HG03039 (cell line): ENCODE results near the gene BICDL2.
A peak's percentile ranks its signal among the peaks of the same experiment; 100 is the strongest.
"Not testable (repeated sequence)": the region's sequence is repeated elsewhere in the genome, so short reads cannot be mapped to it uniquely, and the experiment has no call there.

ENCODE experiments used
- ATAC-seq: cut with Tn5 transposase; IDR thresholded peaks from one replicate; pipeline ENCODE4 v1.9.1; 2021; ENCODE audit warnings: mild to moderate bottlenecking, moderate library complexity; ENCODE audit not compliant: unreplicated experiment

Gene BICDL2, protein sequence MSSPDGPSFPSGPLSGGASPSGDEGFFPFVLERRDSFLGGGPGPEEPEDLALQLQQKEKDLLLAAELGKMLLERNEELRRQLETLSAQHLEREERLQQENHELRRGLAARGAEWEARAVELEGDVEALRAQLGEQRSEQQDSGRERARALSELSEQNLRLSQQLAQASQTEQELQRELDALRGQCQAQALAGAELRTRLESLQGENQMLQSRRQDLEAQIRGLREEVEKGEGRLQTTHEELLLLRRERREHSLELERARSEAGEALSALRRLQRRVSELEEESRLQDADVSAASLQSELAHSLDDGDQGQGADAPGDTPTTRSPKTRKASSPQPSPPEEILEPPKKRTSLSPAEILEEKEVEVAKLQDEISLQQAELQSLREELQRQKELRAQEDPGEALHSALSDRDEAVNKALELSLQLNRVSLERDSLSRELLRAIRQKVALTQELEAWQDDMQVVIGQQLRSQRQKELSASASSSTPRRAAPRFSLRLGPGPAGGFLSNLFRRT

GRCh38 chr16:3036726-3037315 is at the start of gene BICDL2:
BICDL2 (minus strand) TSS chr16:3036944; CDS start chr16:3035496, 1,448 bp downstream.
- no peak for ATAC-seq

DNA sequence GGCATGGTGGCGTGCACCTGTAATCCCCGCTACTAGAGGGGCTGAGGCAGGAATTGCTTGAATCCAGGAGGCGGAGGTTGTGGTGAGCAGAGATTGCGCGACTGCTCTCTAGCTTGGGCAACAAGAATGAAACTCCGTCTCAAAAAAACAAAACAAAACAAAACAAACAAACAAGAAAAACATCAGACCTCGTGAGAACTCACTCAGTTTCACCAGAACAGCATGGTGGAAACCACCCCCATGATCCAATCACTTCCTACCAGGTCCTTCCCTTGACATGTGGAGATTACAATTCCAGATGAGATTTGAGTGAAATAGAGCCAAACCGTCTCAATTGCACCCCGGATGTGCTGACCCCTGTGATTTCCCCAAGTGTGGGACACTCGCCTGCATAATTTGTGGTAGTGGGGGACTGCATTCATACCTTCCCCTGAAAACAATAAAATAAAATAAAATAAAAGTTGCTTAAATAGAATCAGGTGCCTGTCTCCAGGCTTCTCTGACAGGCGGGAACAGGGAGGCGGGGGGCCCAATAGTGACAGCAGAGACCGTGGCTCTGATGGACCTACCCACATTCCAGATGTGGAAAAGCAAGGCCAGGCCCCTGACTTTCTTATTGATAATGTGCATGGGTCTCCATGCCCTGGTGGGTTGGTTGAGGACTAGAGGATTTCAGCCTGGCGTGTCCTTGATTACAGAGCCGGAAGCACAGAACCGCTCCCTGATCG is 49.3 kb upstream of the BICDL2 start:
- no peak for ATAC-seq

- no peak for ATAC-seq
Observed at GRCh38 chr16:3084969-3085670, 48.4 kb upstream of the BICDL2 start.

DNA sequence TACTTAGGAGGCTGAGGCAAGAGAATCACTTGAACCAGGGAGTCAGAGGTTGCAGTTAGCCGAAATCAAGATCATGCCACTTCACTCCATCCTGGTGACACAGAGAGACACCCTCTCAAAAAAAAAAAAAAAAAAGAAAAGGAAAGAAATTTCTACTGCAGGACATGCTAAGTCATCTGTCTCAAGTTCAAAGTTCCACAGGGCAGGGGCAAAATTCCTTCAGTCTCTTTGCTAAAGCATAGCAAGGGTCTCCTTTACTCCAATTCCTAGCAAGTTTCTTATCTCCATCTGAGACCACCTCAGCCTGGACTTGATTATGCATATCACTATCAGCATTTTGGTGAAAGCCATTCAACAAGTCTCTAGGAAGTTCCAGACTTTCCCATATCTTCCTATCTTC is 47.7 kb upstream of the BICDL2 start:
- no peak for ATAC-seq

DNA sequence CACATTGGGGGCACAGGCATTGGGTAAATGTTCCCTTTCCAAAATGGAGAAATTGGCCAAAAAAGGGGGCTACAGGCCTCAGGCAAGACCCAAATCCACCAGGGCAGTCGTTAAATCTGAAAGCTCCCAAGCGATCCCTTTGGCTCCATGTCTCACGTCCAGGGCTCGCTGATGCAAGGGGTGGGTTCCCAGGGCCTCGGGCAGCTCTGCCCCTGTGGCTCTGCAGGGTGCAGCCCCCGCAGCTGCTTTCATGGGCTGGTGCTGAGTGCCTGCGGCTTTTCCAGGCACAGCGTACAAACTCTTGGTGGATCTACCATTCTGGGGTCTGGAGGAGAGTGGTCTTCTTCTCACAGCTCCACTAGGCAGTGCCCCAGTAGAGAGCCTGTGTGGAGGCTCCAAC is 46.7 kb upstream of the BICDL2 start:
- not testable (repeated sequence) for ATAC-seq

GRCh38 chr16:3081957-3082356 is 45.2 kb upstream of the BICDL2 start:
- not testable (repeated sequence) for ATAC-seq

DNA sequence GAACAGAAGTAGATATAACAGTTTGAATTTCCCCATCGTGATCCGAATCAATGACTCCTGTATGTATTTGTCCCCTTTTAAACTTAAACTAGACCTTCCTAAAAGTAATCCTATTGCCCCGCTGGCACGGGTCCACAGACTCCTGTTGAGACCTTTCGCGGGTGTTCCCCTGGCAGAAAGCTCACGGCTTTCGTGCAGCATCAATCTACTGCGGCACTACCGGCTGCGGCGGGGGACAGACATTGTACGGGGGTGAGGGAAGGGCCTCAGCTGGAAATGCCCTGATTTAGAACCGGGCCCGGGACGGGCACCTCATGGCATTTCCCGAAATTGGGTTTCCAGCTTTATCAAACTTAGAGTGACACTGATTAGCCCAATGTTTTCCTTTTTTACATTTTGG is 43.3 kb upstream of the BICDL2 start:
- ATAC-seq = no peak

- ATAC-seq = no peak
Observed at GRCh38 chr16:3076577-3076976, 39.8 kb upstream of the BICDL2 start.

- ATAC-seq = not testable (repeated sequence)
Observed at GRCh38 chr16:3075946-3076345, 39.2 kb upstream of the BICDL2 start.

GRCh38 chr16:3075523-3075915 is 38.8 kb upstream of the BICDL2 start:
- ATAC-seq = no peak

GRCh38 chr16:3074860-3075522 is 38.2 kb upstream of the BICDL2 start:
- ATAC-seq = peak; percentile 53

- ATAC-seq = no peak
Observed at GRCh38 chr16:3073448-3073847, 36.7 kb upstream of the BICDL2 start.

DNA sequence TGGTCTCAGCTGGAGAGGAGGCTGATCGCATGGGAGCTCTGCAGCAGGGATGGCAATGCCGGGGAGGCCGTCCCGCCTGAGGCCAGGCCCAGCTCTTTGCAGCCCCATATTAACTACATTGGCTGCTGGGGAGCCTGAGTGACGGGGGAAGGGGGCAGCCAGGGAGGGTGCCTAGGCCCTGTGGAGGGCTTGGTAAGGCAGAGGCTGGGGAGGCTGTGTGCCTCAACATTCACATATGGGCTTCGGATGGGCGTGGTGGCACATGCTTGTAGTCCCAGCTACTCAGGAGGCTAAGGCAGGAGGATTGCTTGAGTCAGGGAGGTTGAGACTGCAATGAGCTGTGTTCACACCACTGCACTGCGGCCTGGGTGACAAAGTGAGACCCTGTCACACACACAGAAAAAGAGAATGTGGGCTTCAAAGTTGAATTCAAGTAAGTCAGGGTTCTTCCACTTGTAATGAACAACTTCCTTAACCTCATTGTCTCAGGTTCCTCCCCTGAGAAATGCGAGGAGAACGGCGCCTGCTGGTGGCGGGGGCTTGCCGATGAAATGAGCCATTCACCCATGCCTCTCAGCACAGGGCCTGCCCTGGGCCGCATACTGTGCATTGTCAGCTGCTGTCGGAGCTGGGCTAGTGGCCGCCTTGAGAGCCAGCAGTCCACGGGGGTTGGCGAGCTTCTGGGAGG is 36.0 kb upstream of the BICDL2 start:
- ATAC-seq = not testable (repeated sequence)

- not testable (repeated sequence) for ATAC-seq
Observed at GRCh38 chr16:3072148-3072547, 35.4 kb upstream of the BICDL2 start.

GRCh38 chr16:3071655-3072054 is 34.9 kb upstream of the BICDL2 start:
- ATAC-seq = no peak

- no peak for ATAC-seq
Observed at GRCh38 chr16:3070608-3071111, 33.9 kb upstream of the BICDL2 start.

DNA sequence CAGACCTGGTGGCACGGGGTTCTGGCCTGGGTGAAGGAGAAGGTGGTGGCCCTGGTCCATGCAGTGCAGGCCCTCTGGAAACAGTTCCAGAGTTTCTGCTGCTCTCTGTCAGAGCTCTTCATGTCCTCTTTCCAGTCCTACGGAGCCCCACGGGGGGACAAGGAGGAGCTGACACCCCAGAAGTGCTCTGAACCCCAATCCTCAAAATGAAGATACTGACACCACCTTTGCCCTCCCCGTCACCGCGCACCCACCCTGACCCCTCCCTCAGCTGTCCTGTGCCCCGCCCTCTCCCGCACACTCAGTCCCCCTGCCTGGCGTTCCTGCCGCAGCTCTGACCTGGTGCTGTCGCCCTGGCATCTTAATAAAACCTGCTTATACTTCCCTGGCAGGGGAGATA is 32.4 kb upstream of the BICDL2 start:
- ATAC-seq = not testable (repeated sequence)

DNA sequence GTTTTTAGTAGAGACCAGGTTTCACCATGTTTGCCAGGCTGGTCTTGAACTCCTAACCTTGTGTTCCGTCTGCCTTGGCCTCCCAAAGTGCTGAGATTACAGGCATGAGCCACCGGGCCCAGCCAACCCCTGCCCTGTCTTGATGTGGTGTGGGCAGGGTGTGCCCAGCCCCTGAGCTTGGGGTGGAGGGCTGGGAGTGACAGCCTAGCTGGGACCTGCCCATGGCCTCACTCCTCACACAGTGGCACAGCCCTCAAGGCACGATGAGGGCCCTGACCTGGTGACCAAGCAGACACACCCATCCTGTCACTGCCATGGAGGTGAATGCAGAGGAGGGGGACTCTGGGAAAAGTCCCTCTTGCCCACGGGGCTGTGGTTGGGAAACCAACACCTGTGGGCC is 31.7 kb upstream of the BICDL2 start:
- no peak for ATAC-seq

DNA sequence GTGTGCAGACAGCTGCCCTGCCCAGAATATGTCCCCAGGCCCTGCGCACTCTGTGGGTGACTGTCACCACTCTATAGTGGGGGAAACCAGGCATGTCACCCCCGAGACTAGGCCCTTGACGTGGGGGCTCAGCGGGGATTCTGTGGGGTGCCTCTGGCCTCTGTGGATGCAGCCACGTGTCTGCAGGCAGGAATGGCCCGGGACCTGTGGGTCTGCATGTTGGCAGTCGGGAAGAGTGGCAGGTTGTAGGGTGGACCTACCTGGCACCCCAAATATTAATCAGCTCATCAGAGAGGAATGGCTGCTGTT is 29.6 kb upstream of the BICDL2 start:
- no peak for ATAC-seq
